ENCODE results near the gene TIGD1. TPM values are rescaled to one million over a fixed set of nuclear protein-coding genes. Genes with fewer than 3 reads are reported as not detected.

TIGD1 gene
- total and polyA plus RNA-seq, 7 donors: 2.3 to 6.8 (median 4.1) TPM

- no peak for TF ChIP-seq CTCF (IDR thresholded peaks at IDR 0.05)
- no peaks in the 10 kb centered on the region for H3K4me1 ChIP-seq
- H3K27ac ChIP-seq: no peak overlapping the region
- H3K36me3 ChIP-seq (ENCODE audit: insufficient read depth in 1 of 2, low read depth in 1 of 2): no peaks in the 10 kb centered on the region
- no peaks in the 10 kb centered on the region for H3K9me3 ChIP-seq
- ATAC-seq (no peak), DNase-seq (no peak)
- no peaks in the 10 kb centered on the region for H3K27me3 ChIP-seq (ENCODE audit: insufficient read depth in 3 of 3, low read length in 2 of 3)
- peak overlapping the region; percentile 66 for H3K4me3 ChIP-seq
- intact Hi-C loops (cut with DNase I): loop anchor here in 1 of 2 donors (5.0 kb wide), 1 partner anchor 57 kb away; no protein-coding TSS in a partner anchor
- WGBS, 3 donors: 58 to 63% (median 59%) methylated on average over 16 of the region's 16 CpGs
These were observed 46.5 kb downstream of the TIGD1 start for GRCh38 chr2:232503809-232504323.

GRCh38 chr2:232502911-232503808, 47.2 kb downstream of the TIGD1 start:
- Histone ChIP-seq H3K27me3 (ENCODE audit: insufficient read depth in 3 of 3, low read length in 2 of 3) (no peaks in the 10 kb centered on the region), H3K27ac (no peak overlapping the region), H3K9me3 (no peaks in the 10 kb centered on the region), H3K4me3 (peak overlapping the region; percentile 66), H3K4me1 (no peaks in the 10 kb centered on the region), H3K36me3 (ENCODE audit: insufficient read depth in 1 of 2, low read depth in 1 of 2) (no peaks in the 10 kb centered on the region)
- 11 to 18% (median 12%) methylated on average over 52 to 74 of the region's 75 CpGs for WGBS, 3 donors
- DNase-seq (no peak), ATAC-seq (peak; percentile 63 to 85 (median 72))
- intact Hi-C loops (cut with DNase I): loop anchor here in 1 of 2 donors (5.0 kb wide), 1 partner anchor 56 kb away; no protein-coding TSS in a partner anchor
- TF ChIP-seq CTCF (IDR thresholded peaks at IDR 0.05): no peak

- Histone ChIP-seq H3K27ac (no peak overlapping the region), H3K36me3 (ENCODE audit: insufficient read depth in 1 of 2, low read depth in 1 of 2) (no peaks in the 10 kb centered on the region), H3K27me3 (ENCODE audit: insufficient read depth in 3 of 3, low read length in 2 of 3) (no peaks in the 10 kb centered on the region), H3K4me1 (no peaks in the 10 kb centered on the region), H3K9me3 (no peaks in the 10 kb centered on the region), H3K4me3 (no peak overlapping the region)
- DNase-seq (no peak), ATAC-seq (peak; percentile 9 to 23 (median 22))
- no peak for TF ChIP-seq CTCF (IDR thresholded peaks at IDR 0.05)
- intact Hi-C loops (cut with DNase I): loop anchor here in 1 of 2 donors (5.0 kb wide), 1 partner anchor 55 kb away; no protein-coding TSS in a partner anchor
- 35 to 56% (median 35%) methylated on average over 17 to 20 of the region's 21 CpGs for WGBS, 3 donors
These were observed 47.8 kb downstream of the TIGD1 start for GRCh38 chr2:232502511-232502910.

GRCh38 chr2:232501794-232502390, 48.5 kb downstream of the TIGD1 start:
- ATAC-seq (peak in 1 of 4 donors; percentile 16), DNase-seq (no peak)
- intact Hi-C loops (cut with DNase I): loop anchor here in 1 of 2 donors (5.0 kb wide), 1 partner anchor 55 kb away; no protein-coding TSS in a partner anchor
- no peak overlapping the region for H3K4me3 ChIP-seq
- no peak for TF ChIP-seq CTCF (IDR thresholded peaks at IDR 0.05)
- no peaks in the 10 kb centered on the region for H3K4me1 ChIP-seq
- H3K36me3 ChIP-seq (ENCODE audit: insufficient read depth in 1 of 2, low read depth in 1 of 2): no peaks in the 10 kb centered on the region
- no peaks in the 10 kb centered on the region for H3K9me3 ChIP-seq
- H3K27ac ChIP-seq: no peak overlapping the region
- no peaks in the 10 kb centered on the region for H3K27me3 ChIP-seq (ENCODE audit: insufficient read depth in 3 of 3, low read length in 2 of 3)
- WGBS, 3 donors: 37 to 40% (median 40%) methylated on average over 10 of the region's 10 CpGs
